SK-N-SH treated with all-trans-retinoic acid at 6 μM for 48 hours (cell line): ENCODE results near the gene BEND7.

Experiments used
- ARNTL ChIP-seq: fragments of 450-650 bp; formaldehyde crosslinking; IDR thresholded peaks from 2 replicates; pipeline ENCODE4 v1.5.0; 2020; ENCODE audit warnings: low read depth, mild to moderate bottlenecking, moderate library complexity, borderline replicate concordance
- CREB5 ChIP-seq: fragments of 250-450 bp; sonication (Bioruptor Pico); IDR thresholded peaks from 2 replicates; pipeline ENCODE4 v1.5.1; 2020; ENCODE audit warnings: low read depth, mild to moderate bottlenecking, moderate library complexity
- CSRNP3 ChIP-seq: fragments of 250-450 bp; sonication (Bioruptor Pico); IDR thresholded peaks from 2 replicates; pipeline ENCODE4 v1.5.1; 2021; ENCODE audit warnings: mild to moderate bottlenecking, moderate library complexity
- ESRRG ChIP-seq: fragments of 250-450 bp; sonication (Bioruptor Pico); IDR thresholded peaks from 2 replicates; pipeline ENCODE4 v1.6.1; 2021; ENCODE audit warnings: mild to moderate bottlenecking
- GLIS3 ChIP-seq: fragments of 250-450 bp; sonication (Bioruptor Pico); IDR thresholded peaks from 2 replicates; pipeline ENCODE4 v1.5.0; 2020; ENCODE audit warnings: mild to moderate bottlenecking, moderate library complexity
- PATZ1 ChIP-seq: fragments of 250-450 bp; sonication (Bioruptor Pico); IDR thresholded peaks from 2 replicates; pipeline ENCODE4 v1.8.0; 2020; ENCODE audit warnings: mild to moderate bottlenecking, moderate library complexity, borderline replicate concordance
- POU6F1 ChIP-seq: fragments of 250-450 bp; sonication (Bioruptor Pico); IDR thresholded peaks from 2 replicates; pipeline ENCODE4 v1.8.0; 2021; ENCODE audit warnings: low read depth, mild to moderate bottlenecking, moderate library complexity, borderline replicate concordance
- PPARA ChIP-seq: fragments of 250-450 bp; sonication (Bioruptor Pico); IDR thresholded peaks from 2 replicates; pipeline ENCODE4 v1.5.0; 2020; ENCODE audit warnings: mild to moderate bottlenecking, borderline replicate concordance
- RARB ChIP-seq: fragments of 250-450 bp; sonication (Bioruptor Pico); IDR thresholded peaks from 2 replicates; pipeline ENCODE4 v1.8.0; 2021; ENCODE audit warnings: mild to moderate bottlenecking, moderate library complexity
- TSHZ2 ChIP-seq: fragments of 250-450 bp; sonication (Bioruptor Pico); IDR thresholded peaks from 2 replicates; pipeline ENCODE4 v1.5.0; 2020; ENCODE audit warnings: mild to moderate bottlenecking, moderate library complexity
- ZFP3 ChIP-seq: fragments of 250-450 bp; sonication (Bioruptor Pico); IDR thresholded peaks from 2 replicates; pipeline ENCODE4 v1.5.0; 2020; ENCODE audit warnings: mild to moderate bottlenecking, moderate library complexity
- ZNF565 ChIP-seq: fragments of 450-650 bp; formaldehyde crosslinking; conservative IDR thresholded peaks from 2 replicates; pipeline ENCODE4 v1.5.0; 2020; ENCODE audit warnings: low read depth, mild to moderate bottlenecking, moderate library complexity

GRCh38 chr10:13528875-13529713, at the start of gene BEND7:
- TF ChIP-seq PPARA (CRISPR knock-in tag) (no peak), CSRNP3 (CRISPR knock-in tag) (no peak), TSHZ2 (CRISPR knock-in tag) (no peak), ARNTL (CRISPR knock-in tag) (no peak), ZFP3 (no peak), ZNF565 (no peak), RARB (CRISPR knock-in tag) (no peak), GLIS3 (CRISPR knock-in tag) (no peak), CREB5 (no peak), ESRRG (CRISPR knock-in tag) (no peak), PATZ1 (CRISPR knock-in tag) (no peak), POU6F1 (CRISPR knock-in tag) (no peak)
